BJ (cell line): ENCODE results near the gene CEP112. TPM values are rescaled to one million over a fixed set of nuclear protein-coding genes. Genes with fewer than 3 reads are reported as not detected.

Experiments
- CTCF ChIA-PET: fragments of 350-600 bp; formaldehyde crosslinking; extraction: SDS; loops from one replicate; lab custom pipeline; 2021; ENCODE audit warnings: antibody characterized with exemption, inconsistent platforms; lab: Yijun Ruan, JAX
- POLR2A ChIA-PET: fragments of 300-600 bp; sonication (Branson Sonifier 250); formaldehyde crosslinking; extraction: SDS; loops from one replicate; lab custom pipeline; 2021; ENCODE audit warnings: antibody characterized with exemption; lab: Charles Lee
- DNase-seq: peaks from one replicate; pipeline ENCODE4 v3.0.0-alpha.2; 2011; ENCODE audit warnings: low read depth
- H3K27me3 ChIP-seq: 2 replicates; pipeline ENCODE4 v1.6.0; 2011; ENCODE audit warnings: low read length; ENCODE audit not compliant: control insufficient read depth, insufficient read depth
- H3K36me3 ChIP-seq: 2 replicates; pipeline ENCODE4 v1.5.1; 2011; ENCODE audit warnings: low read length; ENCODE audit not compliant: control insufficient read depth, insufficient read depth
- H3K4me3 ChIP-seq: 2 replicates; pipeline ENCODE4 v1.5.1; 2011; ENCODE audit warnings: low read depth, mild to moderate bottlenecking, control low read depth, low read length
- CTCF ChIP-seq: IDR thresholded peaks from 2 replicates; pipeline ENCODE4 v1.5.1; 2011; ENCODE audit warnings: low read depth, mild to moderate bottlenecking, control low read depth, inconsistent platforms, low read length, moderate library complexity; ENCODE audit not compliant: insufficient read depth
- polyA plus RNA-seq: library from polyadenylated mRNA; depleted of rRNA; stranded (reverse); fragments of >200 nt; gene quantifications from 2 replicates; pipeline ENCODE4 v1.2.3, GENCODE V29; 2011

The CEP112 gene
- polyA plus RNA-seq, 1 experiment = 3.3 TPM

- no peak for DNase-seq
- TF ChIP-seq CTCF = no peak
- no peaks in the 10 kb centered on the region for H3K36me3 ChIP-seq
- ChIA-PET POLR2A (no interaction called here), CTCF (no interaction called here)
- H3K4me3 ChIP-seq = no peak overlapping the region
- H3K27me3 ChIP-seq = no peaks in the 10 kb centered on the region
Observed at GRCh38 chr17:65678546-65678945, 513.4 kb downstream of the CEP112 start.

GRCh38 chr17:65677932-65678331, 514.0 kb downstream of the CEP112 start:
- POLR2A ChIA-PET = no interaction called here
- TF ChIP-seq CTCF = no peak
- CTCF ChIA-PET = no interaction called here
- no peaks in the 10 kb centered on the region for H3K36me3 ChIP-seq
- no peak for DNase-seq
- H3K27me3 ChIP-seq = no peaks in the 10 kb centered on the region
- no peak overlapping the region for H3K4me3 ChIP-seq

- no peak for TF ChIP-seq CTCF
- ChIA-PET POLR2A (no interaction called here), CTCF (interaction anchor here (0.6 kb wide), 1 partner anchor 450 kb away, joined by 3 read pairs; no protein-coding TSS in a partner anchor)
- Histone ChIP-seq H3K36me3 (no peaks in the 10 kb centered on the region), H3K4me3 (no peak overlapping the region), H3K27me3 (no peaks in the 10 kb centered on the region)
- no peak for DNase-seq
Observed at GRCh38 chr17:65674246-65675045, 517.5 kb downstream of the CEP112 start.

GRCh38 chr17:65670667-65671371, 521.1 kb downstream of the CEP112 start:
- CTCF ChIA-PET = interaction anchor here (1.2 kb wide), 1 partner anchor 12 kb away, joined by 3 read pairs; no protein-coding TSS in a partner anchor

More at GRCh38 chr17:65670667-65671371, 521.1 kb downstream of the CEP112 start:
- H3K4me3 ChIP-seq = no peak overlapping the region
- DNase-seq = no peak
- no peaks in the 10 kb centered on the region for H3K36me3 ChIP-seq
- TF ChIP-seq CTCF = no peak
- POLR2A ChIA-PET = no interaction called here
- no peaks in the 10 kb centered on the region for H3K27me3 ChIP-seq
